Activated CD4-positive, alpha-beta memory T cell treated with anti-CD3 and anti-CD28 coated beads for 36 hours (primary cell): ENCODE measurements around the gene SLC11A2. TPM values are rescaled to one million over a fixed set of nuclear protein-coding genes. Genes with fewer than 3 reads are reported as not detected.

ENCODE experiments used
- CTCF ChIA-PET: fragments of 350-600 bp; sonication (Branson Sonifier 250); formaldehyde crosslinking; loops from one replicate; lab custom pipeline; 2021; ENCODE audit warnings: antibody characterized with exemption, inconsistent platforms; lab: Charles Lee
- POLR2A ChIA-PET: fragments of 350-600 bp; sonication (Branson Sonifier 250); formaldehyde crosslinking; loops from one replicate; lab custom pipeline; 2021; ENCODE audit warnings: antibody characterized with exemption; lab: Charles Lee
- DNase-seq: peaks from one replicate; pipeline ENCODE4 v3.0.0-alpha.2; 2020
- H3K27ac Mint-ChIP-seq: one replicate; pipeline ENCODE4 v1.8.0; 2021; ENCODE audit warnings: mixed read lengths
- H3K27me3 Mint-ChIP-seq: one replicate; pipeline ENCODE4 v1.8.0; 2021; ENCODE audit warnings: mixed read lengths
- H3K36me3 Mint-ChIP-seq: one replicate; pipeline ENCODE4 v1.8.0; 2021; ENCODE audit warnings: mixed read lengths
- H3K4me1 Mint-ChIP-seq: one replicate; pipeline ENCODE4 v1.8.0; 2021; ENCODE audit warnings: low read depth, mixed read lengths
- H3K4me3 Mint-ChIP-seq: one replicate; pipeline ENCODE4 v1.8.0; 2021; ENCODE audit warnings: mild to moderate bottlenecking, mixed read lengths
- H3K9me3 Mint-ChIP-seq: one replicate; pipeline ENCODE4 v1.8.0; 2021; ENCODE audit warnings: mixed read lengths
- intact Hi-C: fragments of 100-400 bp; cut with micrococcal nuclease; formaldehyde crosslinking; loops from one replicate; pipeline ENCODE4 v1.15.1; 2023
- total RNA-seq, 2 experiments: library from RNA; stranded (reverse); gene quantifications; one replicate each; pipeline ENCODE4 v1.2.3, GENCODE V29; 2021

Gene SLC11A2
- total RNA-seq = 10 to 100 TPM; 41.4 to 41.6 TPM

GRCh38 chr12:51025836-51026638 is at the start of gene SLC11A2:
SLC11A2 (minus strand) TSS chr12:51026384; CDS start chr12:51010728, 15,656 bp downstream.
- peak within 1 kb of the TSS; percentile 99 for H3K27ac Mint-ChIP-seq
- intact Hi-C loops = loop anchor here (1.0 to 10.0 kb wide), 8 partner anchors 22 to 1271 kb away; partner anchors contain the start of genes ATF1, BIN2, CSRNP2 and DAZAP2
- ChIA-PET CTCF (interaction anchor here (0.7 to 5.0 kb wide), 13 partner anchors 13 to 315 kb away, joined by 3 to 52 read pairs (median 5); partner anchors contain the start of genes ATF1 and LETMD1), POLR2A (interaction anchor here (0.6 to 5.8 kb wide), 22 partner anchors 14 to 301 kb away, joined by 3 to 47 read pairs (median 3); partner anchors contain the start of genes ATF1, CSRNP2, DAZAP2 and LETMD1)
- H3K9me3 Mint-ChIP-seq = no peaks in the 10 kb centered on the region
- H3K4me3 Mint-ChIP-seq = peak within 1 kb of the TSS; percentile 95
- H3K36me3 Mint-ChIP-seq = peaks cover 9% of the 10 kb centered on the region
- H3K27me3 Mint-ChIP-seq = peaks cover 4% of the 10 kb centered on the region
- DNase-seq = peak; percentile 97
- H3K4me1 Mint-ChIP-seq = peaks cover 48% of the 10 kb centered on the region

GRCh38 chr12:51075390-51075789 is 49.2 kb upstream of the SLC11A2 start:
- POLR2A ChIA-PET = interaction anchor here (0.9 kb wide), 2 partner anchors 8 to 14 kb away, joined by 3 read pairs; partner anchors contain the start of gene CSRNP2
- Mint-ChIP-seq H3K27ac (no peak overlapping the region), H3K27me3 (no peaks in the 10 kb centered on the region), H3K4me1 (peaks cover 25% of the 10 kb centered on the region), H3K9me3 (no peaks in the 10 kb centered on the region), H3K36me3 (peaks cover 15% of the 10 kb centered on the region), H3K4me3 (no peak overlapping the region)
- DNase-seq = no peak
- intact Hi-C loops = no loop called here
- CTCF ChIA-PET = interaction anchor here (0.7 kb wide), 1 partner anchor 177 kb away, joined by 4 read pairs; no protein-coding TSS in a partner anchor

GRCh38 chr12:51071663-51072062 is 45.5 kb upstream of the SLC11A2 start:
- Mint-ChIP-seq H3K27me3 (no peaks in the 10 kb centered on the region), H3K27ac (no peak overlapping the region), H3K4me1 (peaks cover 10% of the 10 kb centered on the region), H3K9me3 (no peaks in the 10 kb centered on the region), H3K4me3 (no peak overlapping the region), H3K36me3 (peaks cover 11% of the 10 kb centered on the region)
- intact Hi-C loops = no loop called here
- POLR2A ChIA-PET = no interaction called here
- no peak for DNase-seq
- CTCF ChIA-PET = no interaction called here

- Mint-ChIP-seq H3K4me3 (no peak overlapping the region), H3K36me3 (peaks cover 17% of the 10 kb centered on the region), H3K9me3 (no peaks in the 10 kb centered on the region), H3K27ac (peak overlapping the region; percentile 3), H3K4me1 (no peaks in the 10 kb centered on the region), H3K27me3 (no peaks in the 10 kb centered on the region)
- intact Hi-C loops = no loop called here
- DNase-seq = no peak
- ChIA-PET CTCF (no interaction called here), POLR2A (no interaction called here)
Observed at GRCh38 chr12:51070004-51070403, 43.8 kb upstream of the SLC11A2 start.

GRCh38 chr12:51067771-51068170 is 41.6 kb upstream of the SLC11A2 start:
- Mint-ChIP-seq H3K9me3 (no peaks in the 10 kb centered on the region), H3K4me1 (no peaks in the 10 kb centered on the region), H3K36me3 (peaks cover 13% of the 10 kb centered on the region), H3K4me3 (no peak overlapping the region), H3K27ac (no peak overlapping the region), H3K27me3 (no peaks in the 10 kb centered on the region)
- intact Hi-C loops = no loop called here
- DNase-seq = no peak
- ChIA-PET CTCF (no interaction called here), POLR2A (no interaction called here)

- Mint-ChIP-seq H3K9me3 (no peaks in the 10 kb centered on the region), H3K27ac (peak overlapping the region; percentile 5), H3K4me3 (no peak overlapping the region), H3K4me1 (no peaks in the 10 kb centered on the region), H3K36me3 (peaks cover 16% of the 10 kb centered on the region), H3K27me3 (no peaks in the 10 kb centered on the region)
- ChIA-PET POLR2A (no interaction called here), CTCF (interaction anchor here (1.8 kb wide), 1 partner anchor 302 kb away, joined by 8 read pairs; no protein-coding TSS in a partner anchor)
- no peak for DNase-seq
- intact Hi-C loops = no loop called here
Observed at GRCh38 chr12:51067229-51067628, 41.0 kb upstream of the SLC11A2 start.

- Mint-ChIP-seq H3K4me1 (no peaks in the 10 kb centered on the region), H3K4me3 (no peak overlapping the region), H3K9me3 (no peaks in the 10 kb centered on the region), H3K36me3 (peaks cover 13% of the 10 kb centered on the region), H3K27me3 (no peaks in the 10 kb centered on the region), H3K27ac (no peak overlapping the region)
- no peak for DNase-seq
- CTCF ChIA-PET = interaction anchor here (1.8 kb wide), 1 partner anchor 300 kb away, joined by 8 read pairs; no protein-coding TSS in a partner anchor
- intact Hi-C loops = no loop called here
- POLR2A ChIA-PET = no interaction called here
Observed at GRCh38 chr12:51065530-51065929, 39.3 kb upstream of the SLC11A2 start.

- intact Hi-C loops = no loop called here
- CTCF ChIA-PET = no interaction called here
Observed at GRCh38 chr12:51062631-51063397, 36.6 kb upstream of the SLC11A2 start.

GRCh38 chr12:51059086-51059485 is 32.9 kb upstream of the SLC11A2 start:
- Mint-ChIP-seq H3K27ac (no peak overlapping the region), H3K27me3 (no peaks in the 10 kb centered on the region), H3K4me1 (no peaks in the 10 kb centered on the region), H3K36me3 (peaks cover 39% of the 10 kb centered on the region), H3K9me3 (no peaks in the 10 kb centered on the region), H3K4me3 (no peak overlapping the region)
- ChIA-PET CTCF (interaction anchor here (0.9 kb wide), 1 partner anchor 194 kb away, joined by 3 read pairs; no protein-coding TSS in a partner anchor), POLR2A (no interaction called here)
- intact Hi-C loops = no loop called here
- DNase-seq = no peak

More at GRCh38 chr12:51062631-51063397, 36.6 kb upstream of the SLC11A2 start:
- Mint-ChIP-seq H3K4me3 (no peak overlapping the region), H3K9me3 (no peaks in the 10 kb centered on the region), H3K4me1 (no peaks in the 10 kb centered on the region), H3K27me3 (no peaks in the 10 kb centered on the region), H3K27ac (peak overlapping the region; percentile 43), H3K36me3 (peaks cover 28% of the 10 kb centered on the region)
- POLR2A ChIA-PET = interaction anchor here (0.6 to 1.0 kb wide), 3 partner anchors 12 to 22 kb away, joined by 3 to 4 read pairs (median 3); partner anchors contain the start of gene LETMD1
- no peak for DNase-seq

GRCh38 chr12:51056242-51056641 is 30.1 kb upstream of the SLC11A2 start:
- no peak for DNase-seq
- peaks cover 53% of the 10 kb centered on the region for H3K36me3 Mint-ChIP-seq
- H3K27ac Mint-ChIP-seq = peak overlapping the region; percentile 23
- no peaks in the 10 kb centered on the region for H3K9me3 Mint-ChIP-seq
- ChIA-PET CTCF (interaction anchor here (0.7 kb wide), 1 partner anchor 25 kb away, joined by 3 read pairs; no protein-coding TSS in a partner anchor), POLR2A (no interaction called here)
- no peaks in the 10 kb centered on the region for H3K27me3 Mint-ChIP-seq
- no peak overlapping the region for H3K4me3 Mint-ChIP-seq
- H3K4me1 Mint-ChIP-seq = peaks cover 7% of the 10 kb centered on the region
- intact Hi-C loops = no loop called here

GRCh38 chr12:51055060-51055459 is 28.9 kb upstream of the SLC11A2 start:
- DNase-seq = no peak

More at GRCh38 chr12:51055060-51055459, 28.9 kb upstream of the SLC11A2 start:
- POLR2A ChIA-PET = no interaction called here
- CTCF ChIA-PET = interaction anchor here (1.6 kb wide), 1 partner anchor 21 kb away, joined by 5 read pairs; no protein-coding TSS in a partner anchor
- Mint-ChIP-seq H3K27ac (no peak overlapping the region), H3K27me3 (no peaks in the 10 kb centered on the region), H3K9me3 (no peaks in the 10 kb centered on the region), H3K4me1 (peaks cover 10% of the 10 kb centered on the region), H3K36me3 (peaks cover 50% of the 10 kb centered on the region), H3K4me3 (no peak overlapping the region)
- intact Hi-C loops = no loop called here
